ENCODE results near the gene CD274. TPM values are rescaled to one million over a fixed set of nuclear protein-coding genes. Genes with fewer than 3 reads are reported as not detected.

Gene CD274
- total RNA-seq, 1 donor from 2014 or later, result 36.7 TPM

DNA sequence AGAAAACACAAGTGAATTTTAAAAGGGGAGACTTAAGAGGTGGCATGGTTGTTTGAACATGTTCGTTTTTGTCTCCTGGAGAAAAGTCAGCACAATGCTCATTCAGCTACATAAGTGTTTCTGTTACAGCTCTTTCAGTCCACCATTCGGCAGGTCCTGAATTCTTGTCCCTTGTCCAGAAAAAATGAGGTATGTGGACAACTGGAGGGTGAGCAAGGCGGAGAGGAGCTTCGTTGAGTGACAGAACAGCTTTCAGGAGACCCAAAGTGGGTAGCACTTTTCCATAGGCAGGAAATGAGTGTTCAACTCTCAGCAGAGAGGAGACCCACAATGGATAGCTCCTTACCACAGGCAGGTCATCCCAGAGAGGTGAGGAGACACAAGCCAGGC lies 64.9 kb downstream of the CD274 start:
- H3K36me3 Mint-ChIP-seq (ENCODE audit: low read depth), result peaks cover 5% of the 10 kb centered on the region
- intact Hi-C loops (cut with micrococcal nuclease), result no loop called here
- H3K27ac Mint-ChIP-seq, result no peak overlapping the region
- no peak for DNase-seq (ENCODE audit: low spot score)
- H3K4me1 Mint-ChIP-seq (ENCODE audit: low read depth), result peaks cover 60% of the 10 kb centered on the region
- H3K9me3 Mint-ChIP-seq, result no peaks in the 10 kb centered on the region
- no peak overlapping the region for H3K4me3 Mint-ChIP-seq (ENCODE audit: low read depth)
- no peaks in the 10 kb centered on the region for H3K27me3 Mint-ChIP-seq (ENCODE audit: low read depth)

DNA sequence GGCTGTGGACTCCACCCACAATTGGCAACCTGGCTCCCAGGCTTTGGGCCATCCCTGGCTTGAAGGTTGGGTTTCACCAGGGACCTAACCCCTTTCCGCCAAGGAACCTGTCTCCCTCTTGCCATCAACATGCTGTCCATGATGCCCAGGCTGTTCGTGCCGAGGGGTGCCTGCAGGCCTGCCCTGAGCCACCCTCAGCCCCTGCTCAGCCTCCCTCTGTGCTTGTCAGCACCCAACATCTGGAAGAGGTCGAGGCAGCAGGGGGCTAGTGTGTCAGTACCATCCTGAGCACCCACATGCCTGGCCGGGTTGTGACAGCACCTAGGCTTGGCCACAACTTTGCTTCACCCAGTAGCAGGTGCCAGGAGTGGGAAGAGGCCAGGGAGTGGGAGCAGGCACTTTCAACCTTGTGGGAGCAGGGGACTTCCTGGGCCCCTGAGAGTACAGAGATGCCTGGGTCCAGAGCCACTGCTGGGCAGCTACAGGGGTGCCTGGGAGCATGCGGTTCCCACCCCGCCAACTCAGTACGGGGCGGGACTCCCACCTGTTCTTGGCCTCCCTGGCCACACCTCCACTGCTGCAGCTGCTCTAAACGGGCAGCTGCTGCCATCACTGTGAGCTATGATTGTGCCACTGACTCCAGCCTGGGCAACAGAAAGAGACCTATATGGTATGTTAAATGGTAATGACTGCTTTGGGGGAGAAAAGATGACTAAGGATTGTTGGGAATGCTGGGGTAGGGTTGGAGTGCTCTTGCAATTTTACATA lies 66.3 kb downstream of the CD274 start:
- Mint-ChIP-seq H3K27ac (no peak overlapping the region), H3K4me1 (ENCODE audit: low read depth) (peaks cover 50% of the 10 kb centered on the region), H3K27me3 (ENCODE audit: low read depth) (no peaks in the 10 kb centered on the region), H3K4me3 (ENCODE audit: low read depth) (no peak overlapping the region), H3K36me3 (ENCODE audit: low read depth) (peaks cover 5% of the 10 kb centered on the region), H3K9me3 (no peaks in the 10 kb centered on the region)
- intact Hi-C loops (cut with micrococcal nuclease), result no loop called here
- no peak for DNase-seq (ENCODE audit: low spot score)

DNA sequence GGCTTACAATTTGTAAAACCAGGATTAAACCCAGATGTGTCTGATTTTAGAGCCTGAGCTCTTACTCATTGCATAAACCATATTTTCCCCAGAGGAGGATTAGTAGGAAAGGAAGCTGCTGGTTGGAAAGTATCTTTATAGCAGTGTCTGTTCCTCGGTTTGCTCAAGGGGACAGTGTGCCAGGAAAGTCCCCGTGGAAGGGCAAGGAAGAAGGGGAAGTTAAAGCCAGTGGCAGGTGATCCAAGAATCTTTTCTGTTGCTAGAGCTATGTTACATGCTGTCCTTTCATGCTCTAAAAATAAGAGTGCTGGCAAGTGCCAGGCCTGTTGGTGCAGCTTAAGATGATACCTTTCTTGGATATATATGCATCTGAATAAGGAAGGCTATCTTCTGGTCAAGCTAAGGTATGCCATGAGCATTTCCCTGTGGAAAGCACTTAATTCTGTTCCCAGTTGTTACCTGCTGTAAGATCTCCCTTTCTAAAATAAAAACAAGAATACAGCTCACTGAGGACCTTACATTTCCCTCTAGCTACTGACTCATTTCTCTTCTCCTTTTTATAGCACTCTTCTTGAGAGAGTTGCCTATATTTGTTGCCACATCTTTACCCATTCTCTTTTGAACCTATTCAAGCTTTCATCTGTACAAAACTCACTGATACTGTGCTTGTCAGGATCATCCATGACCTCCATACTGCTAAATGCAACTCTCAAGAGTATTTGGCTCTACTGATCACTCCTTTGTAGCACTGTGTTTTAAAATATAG lies 68.0 kb downstream of the CD274 start:
- Mint-ChIP-seq H3K36me3 (ENCODE audit: low read depth) (peaks cover 9% of the 10 kb centered on the region), H3K27ac (peak overlapping the region; percentile 40), H3K4me1 (ENCODE audit: low read depth) (peaks cover 33% of the 10 kb centered on the region), H3K27me3 (ENCODE audit: low read depth) (no peaks in the 10 kb centered on the region), H3K4me3 (ENCODE audit: low read depth) (no peak overlapping the region), H3K9me3 (no peaks in the 10 kb centered on the region)
- intact Hi-C loops (cut with micrococcal nuclease), result loop anchor here (1.0 to 2.0 kb wide), 2 partner anchors 8 to 60 kb away; partner anchors contain the start of gene PDCD1LG2
- DNase-seq (ENCODE audit: low spot score), result no peak

DNA sequence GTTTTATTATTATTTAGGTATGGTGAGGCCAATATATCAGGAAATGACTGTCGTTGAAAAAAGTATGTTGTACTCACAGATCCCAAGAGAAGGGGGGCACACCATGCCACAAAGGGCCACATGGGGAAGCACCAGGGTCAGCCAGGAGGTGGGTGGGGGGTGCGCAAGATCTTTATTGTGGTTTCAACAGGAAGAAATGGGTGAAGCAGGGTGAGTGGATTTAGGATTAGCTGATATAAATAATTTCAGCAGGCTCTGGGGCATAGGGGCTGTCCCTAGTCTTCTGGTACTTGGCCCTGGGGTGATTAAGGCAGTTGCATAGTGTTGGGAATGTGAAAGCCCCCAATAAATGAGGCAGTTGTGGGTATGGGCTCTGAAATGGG lies 68.6 kb downstream of the CD274 start:
- Mint-ChIP-seq H3K27me3 (ENCODE audit: low read depth) (no peaks in the 10 kb centered on the region), H3K4me3 (ENCODE audit: low read depth) (no peak overlapping the region), H3K9me3 (no peaks in the 10 kb centered on the region), H3K27ac (peak overlapping the region; percentile 40), H3K36me3 (ENCODE audit: low read depth) (peaks cover 15% of the 10 kb centered on the region), H3K4me1 (ENCODE audit: low read depth) (peaks cover 30% of the 10 kb centered on the region)
- intact Hi-C loops (cut with micrococcal nuclease), result loop anchor here (1.0 to 2.0 kb wide), 2 partner anchors 9 to 60 kb away; partner anchors contain the start of gene PDCD1LG2
- DNase-seq (ENCODE audit: low spot score), result no peak

Other genes with a start within 250 kb of the CD274 start
- gene INSL4, start 219.1 kb upstream of the CD274 start, total RNA-seq, result not detected in 2 replicates
- gene RLN2, start 145.8 kb upstream of the CD274 start, total RNA-seq, result 1.4 and 1.7 TPM in 2 replicates
- gene RLN1, start 110.7 kb upstream of the CD274 start, total RNA-seq, result 0.60 and 0.87 TPM in 2 replicates
- gene PLGRKT, start 12.6 kb upstream of the CD274 start, total RNA-seq, result 39.3 and 42.3 TPM in 2 replicates
- 1.7 and 2.0 TPM in 2 replicates for gene PDCD1LG2, start 60.0 kb downstream of the CD274 start, total RNA-seq
- 21.5 and 22.1 TPM in 2 replicates for gene RIC1, start 178.6 kb downstream of the CD274 start, total RNA-seq

Measured in activated T-helper 2 cell treated with anti-CD3 and anti-CD28 coated beads, Interferon-gamma antibody, Interleukin-2, Interleukin-4, amounts not matched to agents 10 μg/mL and 5 μg/mL and 100 μg/mL, durations not matched to agents 14 hours and 24 hours and 36 hours (primary cell).